SK-N-SH (cell line): ENCODE results near the gene FMNL2. TPM values are rescaled to one million over a fixed set of nuclear protein-coding genes. Genes with fewer than 3 reads are reported as not detected.

Experiments
- CTCF ChIA-PET: fragments of 300-600, 350-600 bp; formaldehyde crosslinking; extraction: SDS; loops from one replicate; lab custom pipeline; 2021; lab: Yijun Ruan, JAX
- POLR2A ChIA-PET: fragments of 350-600 bp; sonication (Branson Sonifier 250); formaldehyde crosslinking; extraction: SDS; loops from one replicate; lab custom pipeline; 2020; ENCODE audit warnings: antibody characterized with exemption, inconsistent platforms; lab: Yijun Ruan, JAX
- DNase-seq: peaks from one replicate; pipeline ENCODE4 v3.0.0; 2012
- H2AFZ ChIP-seq: fragments of 200-600 bp; sonication (generic); 2 replicates; pipeline ENCODE4 v1.8.1; 2016; ENCODE audit warnings: antibody characterized with exemption, mild to moderate bottlenecking, low read depth
- H3F3A ChIP-seq: fragments of 200-600 bp; sonication (generic); replicated peaks from 2 replicates; pipeline ENCODE3; 2016; ENCODE audit warnings: antibody characterized with exemption, mild to moderate bottlenecking; ENCODE audit not compliant: insufficient read depth
- H3K27ac ChIP-seq, 2 experiments: fragments of 200-500 bp in 1 of 2; fragments of 200-600 bp in 1 of 2; sonication (Bioruptor generic) in 1 of 2; sonication (generic), shearing (Covaris generic) in 1 of 2; 2 replicates each; pipeline versions ENCODE4 v1.5.1 to v1.6.1; 2014 to 2016; ENCODE audit warnings: low read depth in 2 of 2, inconsistent platforms in 1 of 2, low read length in 1 of 2, mild to moderate bottlenecking in 1 of 2, mixed read lengths in 1 of 2
- H3K27me3 ChIP-seq: fragments of 200-600 bp; sonication (generic), shearing (Covaris generic); 2 replicates; pipeline ENCODE4 v1.6.1; 2016; ENCODE audit warnings: mixed run types; ENCODE audit not compliant: insufficient read depth
- H3K36me3 ChIP-seq, 2 experiments: fragments of 200-500 bp in 1 of 2; fragments of 200-600 bp in 1 of 2; sonication (Bioruptor generic) in 1 of 2; sonication (generic) in 1 of 2; replicated peaks in 1 of 2; 2 replicates each; pipeline versions ENCODE3 to v1.5.1; 2014 to 2016; ENCODE audit warnings: low read length in 1 of 2, mild to moderate bottlenecking in 1 of 2; ENCODE audit not compliant: insufficient read depth in 2 of 2, control insufficient read depth in 1 of 2
- H3K4me1 ChIP-seq, 2 experiments: fragments of 200-500 bp in 1 of 2; fragments of 200-600 bp in 1 of 2; sonication (Bioruptor generic) in 1 of 2; sonication (generic), shearing (Covaris generic) in 1 of 2; 2 replicates each; pipeline versions ENCODE4 v1.5.1 to v1.6.1; 2014 to 2016; ENCODE audit warnings: low read depth in 1 of 2, low read length in 1 of 2, mixed run types in 1 of 2; ENCODE audit not compliant: insufficient read depth in 2 of 2, control insufficient read depth in 1 of 2
- H3K4me2 ChIP-seq: fragments of 200-600 bp; sonication (generic), shearing (Covaris generic); 2 replicates; pipeline ENCODE4 v1.6.1; 2017; ENCODE audit warnings: mixed run types
- H3K4me3 ChIP-seq, 2 experiments: fragments of 200-500 bp in 1 of 2; fragments of 200-600 bp in 1 of 2; sonication (Bioruptor generic) in 1 of 2; sonication (generic), shearing (Covaris generic) in 1 of 2; 2 replicates each; pipeline versions ENCODE4 v1.5.1 to v1.8.1; 2014 to 2016; ENCODE audit warnings: low read depth in 2 of 2, inconsistent platforms in 1 of 2, low read length in 1 of 2, mild to moderate bottlenecking in 1 of 2, mixed read lengths in 1 of 2, moderate library complexity in 1 of 2
- H3K79me2 ChIP-seq: fragments of 200-600 bp; sonication (generic); 2 replicates; pipeline ENCODE4 v1.8.1; 2017; ENCODE audit warnings: mild to moderate bottlenecking; ENCODE audit not compliant: insufficient read depth
- H3K9ac ChIP-seq: fragments of 200-600 bp; sonication (generic); 2 replicates; pipeline ENCODE4 v1.6.1; 2017; ENCODE audit warnings: mixed run types
- H3K9me2 ChIP-seq: fragments of 200-600 bp; sonication (generic); 2 replicates; pipeline ENCODE4 v1.6.1; 2017; ENCODE audit warnings: mixed run types
- H3K9me3 ChIP-seq: fragments of 200-600 bp; sonication (generic); 2 replicates; pipeline ENCODE4 v1.6.1; 2017; ENCODE audit warnings: mixed run types, mild to moderate bottlenecking, moderate library complexity
- H4K20me1 ChIP-seq: fragments of 200-600 bp; sonication (generic); 2 replicates; pipeline ENCODE4 v1.6.1; 2017; ENCODE audit warnings: mild to moderate bottlenecking, mixed run types; ENCODE audit not compliant: insufficient read depth
- CHD2 ChIP-seq: fragments of 150-350 bp; IDR thresholded peaks from 2 replicates; pipeline ENCODE4 v1.6.1; 2018; ENCODE audit warnings: low read length; ENCODE audit not compliant: partially characterized antibody
- CTCF ChIP-seq: fragments of 200-600 bp; sonication (generic); IDR thresholded peaks from 2 replicates; pipeline ENCODE4 v1.6.1; 2017; ENCODE audit warnings: antibody characterized with exemption, mild to moderate bottlenecking, moderate library complexity
- ELF1 ChIP-seq: IDR thresholded peaks from 2 replicates; pipeline ENCODE4 v1.4.0; 2012
- EP300 ChIP-seq, 2 experiments: IDR thresholded peaks; 2 replicates each; pipeline versions ENCODE4 v1.4.0 to v1.6.1; 2012; ENCODE audit warnings: borderline replicate concordance in 1 of 2, low read depth in 1 of 2, low read length in 1 of 2
- EZH2phosphoT487 ChIP-seq: fragments of 200-600 bp; sonication (generic); IDR thresholded peaks from 2 replicates; pipeline ENCODE4 v1.6.1; 2017; ENCODE audit warnings: low read depth, mixed run types, mild to moderate bottlenecking, antibody characterized with exemption, moderate library complexity, borderline replicate concordance
- FOSL2 ChIP-seq: IDR thresholded peaks from 2 replicates; pipeline ENCODE4 v1.4.0; 2012; ENCODE audit warnings: low read depth, mild to moderate bottlenecking, moderate library complexity, borderline replicate concordance
- FOXM1 ChIP-seq: IDR thresholded peaks from 2 replicates; pipeline ENCODE4 v1.4.0; 2012; ENCODE audit warnings: low read depth, mild to moderate bottlenecking
- GABPA ChIP-seq: IDR thresholded peaks from 2 replicates; pipeline ENCODE4 v1.4.0; 2012; ENCODE audit warnings: low read depth, mild to moderate bottlenecking
- GATA2 ChIP-seq: sonication (generic); formaldehyde crosslinking; IDR thresholded peaks from 2 replicates; pipeline ENCODE4 v1.5.0; 2020; ENCODE audit warnings: mild to moderate bottlenecking, missing genetic modification reagents
- JUND ChIP-seq: IDR thresholded peaks from 2 replicates; pipeline ENCODE4 v1.4.0; 2012
- MEF2A ChIP-seq: IDR thresholded peaks from 2 replicates; pipeline ENCODE4 v1.4.0; 2012; ENCODE audit warnings: low read depth, borderline replicate concordance
- NFIC ChIP-seq: IDR thresholded peaks from 2 replicates; pipeline ENCODE4 v1.4.0; 2012; ENCODE audit warnings: borderline replicate concordance
- RXRA ChIP-seq: IDR thresholded peaks from 2 replicates; pipeline ENCODE4 v1.4.0; 2012; ENCODE audit warnings: low read depth, mild to moderate bottlenecking, borderline replicate concordance
- TEAD4 ChIP-seq: IDR thresholded peaks from 2 replicates; pipeline ENCODE4 v1.4.0; 2012; ENCODE audit warnings: mild to moderate bottlenecking, borderline replicate concordance; ENCODE audit not compliant: insufficient read depth
- USF1 ChIP-seq: IDR thresholded peaks from 2 replicates; pipeline ENCODE4 v1.4.0; 2012; ENCODE audit warnings: low read depth, borderline replicate concordance
- WGBS: methylation state at CpG from one replicate; pipeline ENCODE4 v1.1.6; 2017; ENCODE audit warnings: low lambda C conversion rate; 5-methylcytosine and 5-hydroxymethylcytosine counted together
- polyA plus RNA-seq, 3 experiments: library from polyadenylated mRNA; depleted of rRNA; stranded (reverse); fragments of >200 nt; gene quantifications; 2 replicates each; pipeline ENCODE4 v1.2.3, GENCODE V29; 2012
- TF ChIP-seq, protein P1 (sequence below): IDR thresholded peaks from 2 replicates; pipeline ENCODE4 v1.6.1; 2012; ENCODE audit warnings: mild to moderate bottlenecking, low read depth, low read length, moderate library complexity
- TF ChIP-seq, protein P2 (sequence below): IDR thresholded peaks from 2 replicates; pipeline ENCODE4 v1.4.0; 2012; ENCODE audit warnings: low read depth

FMNL2 gene
- polyA plus RNA-seq, 1 of the 3 experiments (the other 2 are of a cell fraction): 14.5 TPM

GRCh38 chr2:152448606-152449005 lies 113.6 kb downstream of the FMNL2 start:
- no peaks in the 10 kb centered on the region for H3K9me3 ChIP-seq
- H3K27me3 ChIP-seq: no peaks in the 10 kb centered on the region
- 98% methylated on average over 5 of the region's 5 CpGs for WGBS
- TF ChIP-seq, protein P1, sequence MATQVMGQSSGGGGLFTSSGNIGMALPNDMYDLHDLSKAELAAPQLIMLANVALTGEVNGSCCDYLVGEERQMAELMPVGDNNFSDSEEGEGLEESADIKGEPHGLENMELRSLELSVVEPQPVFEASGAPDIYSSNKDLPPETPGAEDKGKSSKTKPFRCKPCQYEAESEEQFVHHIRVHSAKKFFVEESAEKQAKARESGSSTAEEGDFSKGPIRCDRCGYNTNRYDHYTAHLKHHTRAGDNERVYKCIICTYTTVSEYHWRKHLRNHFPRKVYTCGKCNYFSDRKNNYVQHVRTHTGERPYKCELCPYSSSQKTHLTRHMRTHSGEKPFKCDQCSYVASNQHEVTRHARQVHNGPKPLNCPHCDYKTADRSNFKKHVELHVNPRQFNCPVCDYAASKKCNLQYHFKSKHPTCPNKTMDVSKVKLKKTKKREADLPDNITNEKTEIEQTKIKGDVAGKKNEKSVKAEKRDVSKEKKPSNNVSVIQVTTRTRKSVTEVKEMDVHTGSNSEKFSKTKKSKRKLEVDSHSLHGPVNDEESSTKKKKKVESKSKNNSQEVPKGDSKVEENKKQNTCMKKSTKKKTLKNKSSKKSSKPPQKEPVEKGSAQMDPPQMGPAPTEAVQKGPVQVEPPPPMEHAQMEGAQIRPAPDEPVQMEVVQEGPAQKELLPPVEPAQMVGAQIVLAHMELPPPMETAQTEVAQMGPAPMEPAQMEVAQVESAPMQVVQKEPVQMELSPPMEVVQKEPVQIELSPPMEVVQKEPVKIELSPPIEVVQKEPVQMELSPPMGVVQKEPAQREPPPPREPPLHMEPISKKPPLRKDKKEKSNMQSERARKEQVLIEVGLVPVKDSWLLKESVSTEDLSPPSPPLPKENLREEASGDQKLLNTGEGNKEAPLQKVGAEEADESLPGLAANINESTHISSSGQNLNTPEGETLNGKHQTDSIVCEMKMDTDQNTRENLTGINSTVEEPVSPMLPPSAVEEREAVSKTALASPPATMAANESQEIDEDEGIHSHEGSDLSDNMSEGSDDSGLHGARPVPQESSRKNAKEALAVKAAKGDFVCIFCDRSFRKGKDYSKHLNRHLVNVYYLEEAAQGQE: no peak
- no peak overlapping the region for H3K4me2 ChIP-seq
- peaks cover 27% of the 10 kb centered on the region for H4K20me1 ChIP-seq
- H3K9ac ChIP-seq: no peak overlapping the region
- H3F3A ChIP-seq: peaks cover 8% of the 10 kb centered on the region
- no peaks in the 10 kb centered on the region for H3K9me2 ChIP-seq
- no peak overlapping the region for H3K27ac ChIP-seq
- H2AFZ ChIP-seq: no peak overlapping the region
- H3K4me1 ChIP-seq: peaks cover 7 to 11% of the 10 kb centered on the region in 2 experiments
- no peak overlapping the region for H3K4me3 ChIP-seq
- peaks cover 16% of the 10 kb centered on the region for H3K79me2 ChIP-seq
- POLR2A ChIA-PET: no interaction called here
- CTCF ChIA-PET: no interaction called here
- DNase-seq: no peak
- H3K36me3 ChIP-seq: no peaks in the 10 kb centered on the region

- Histone ChIP-seq H3K79me2 (peaks cover 16% of the 10 kb centered on the region), H3K4me3 (no peak overlapping the region)
- CTCF ChIA-PET: interaction anchor here (1.2 kb wide), 1 partner anchor 17 kb away, joined by 3 read pairs; no protein-coding TSS in a partner anchor
Observed at GRCh38 chr2:152449578-152449977, 114.6 kb downstream of the FMNL2 start.

More at GRCh38 chr2:152449578-152449977, 114.6 kb downstream of the FMNL2 start:
- Histone ChIP-seq H3K9ac (no peak overlapping the region), H3K36me3 (no peaks in the 10 kb centered on the region), H3F3A (peaks cover 8% of the 10 kb centered on the region), H3K9me3 (no peaks in the 10 kb centered on the region), H3K27ac (no peak overlapping the region), H3K9me2 (no peaks in the 10 kb centered on the region), H2AFZ (no peak overlapping the region), H3K27me3 (no peaks in the 10 kb centered on the region), H3K4me2 (no peak overlapping the region), H4K20me1 (peaks cover 20% of the 10 kb centered on the region), H3K4me1 (peaks cover 7 to 11% of the 10 kb centered on the region in 2 experiments)
- DNase-seq: no peak
- 97% methylated on average over 3 of the region's 3 CpGs for WGBS
- TF ChIP-seq GATA2 (CRISPR knock-in tag): no peak
- no peak for TF ChIP-seq FOSL2
- no peak for TF ChIP-seq MEF2A
- no peak for TF ChIP-seq CHD2
- no peak for TF ChIP-seq EP300 (IDR thresholded peaks at IDR 0.05; ENCODE audit: borderline replicate concordance in 1 of 2, low read depth in 1 of 2, low read length in 1 of 2)
- no peak for TF ChIP-seq GABPA
- TF ChIP-seq, protein P2, sequence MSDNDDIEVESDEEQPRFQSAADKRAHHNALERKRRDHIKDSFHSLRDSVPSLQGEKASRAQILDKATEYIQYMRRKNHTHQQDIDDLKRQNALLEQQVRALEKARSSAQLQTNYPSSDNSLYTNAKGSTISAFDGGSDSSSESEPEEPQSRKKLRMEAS: no peak
- TF ChIP-seq RXRA: no peak
- TF ChIP-seq JUND: no peak
- no peak for TF ChIP-seq USF1
- no peak for TF ChIP-seq FOXM1
- TF ChIP-seq TEAD4: no peak
- TF ChIP-seq NFIC: no peak
- TF ChIP-seq ELF1: no peak
- TF ChIP-seq CTCF: no peak
- TF ChIP-seq EZH2phosphoT487: no peak
- POLR2A ChIA-PET: no interaction called here
